Esophagus muscularis mucosa (tissue), 4 donors: ENCODE measurements around the gene SIPA1L3. TPM values are rescaled to one million over a fixed set of nuclear protein-coding genes. Genes with fewer than 3 reads are reported as not detected.

Experiments used
- DNase-seq: peaks from one replicate; pipeline ENCODE4 v3.0.0-alpha.2; 2017; ENCODE audit errors: extremely low spot score
- H3K27ac ChIP-seq, 4 donors: fragments of 200-600 bp; sonication (generic); replicated peaks in 1 of 4; 1 replicate in 3 of 4; 2 replicates in 1 of 4; pipeline ENCODE4 v1.5.1; 2016 to 2019; ENCODE audit warnings: mild to moderate bottlenecking in 1 of 4
- H3K27me3 ChIP-seq, 4 donors: fragments of 200-600 bp; sonication (generic); one replicate each; pipeline versions ENCODE4 v1.5.1 to v1.6.0; 2016 to 2019
- H3K36me3 ChIP-seq, 4 donors: fragments of 200-600 bp; sonication (generic); one replicate each; pipeline ENCODE4 v1.5.1; 2016 to 2019
- H3K4me1 ChIP-seq, 4 donors: fragments of 200-600 bp; sonication (generic); one replicate each; pipeline ENCODE4 v1.5.1; 2016 to 2019
- H3K4me3 ChIP-seq, 4 donors: fragments of 200-600 bp; sonication (generic); 1 replicate in 2 of 4; 2 replicates in 2 of 4; pipeline ENCODE4 v1.5.1; 2016 to 2019; ENCODE audit warnings: mild to moderate bottlenecking in 4 of 4, moderate library complexity in 1 of 4
- H3K9me3 ChIP-seq, 4 donors: fragments of 200-600 bp; sonication (generic); 1 replicate in 3 of 4; 2 replicates in 1 of 4; pipeline ENCODE4 v1.5.1; 2016 to 2019
- CTCF ChIP-seq, 3 experiments: fragments of 200-600 bp in 2 of 3; fragments of 450-650 bp in 1 of 3; sonication (generic) in 2 of 3; IDR thresholded peaks; one replicate each; pipeline ENCODE4 v1.5.1; 2017 to 2019; ENCODE audit warnings: antibody characterized with exemption in 3 of 3, mild to moderate bottlenecking in 2 of 3, moderate library complexity in 1 of 3
- EP300 ChIP-seq: sonication (generic); formaldehyde crosslinking; IDR thresholded peaks from one replicate; pipeline ENCODE4 v1.6.1; 2017; ENCODE audit warnings: antibody characterized with exemption
- POLR2A ChIP-seq: fragments of 450-650 bp; IDR thresholded peaks from one replicate; pipeline ENCODE4 v1.6.1; 2017; ENCODE audit warnings: antibody characterized with exemption, moderate library complexity, mild to moderate bottlenecking, low read depth
- POLR2AphosphoS5 ChIP-seq, 2 donors: sonication (generic); formaldehyde crosslinking; IDR thresholded peaks; one replicate each; pipeline ENCODE4 v1.6.1; 2017; ENCODE audit warnings: antibody characterized with exemption in 2 of 2
- WGBS: methylation state at CpG from one replicate; pipeline ENCODE4 v1.1.5; 2018; 5-methylcytosine and 5-hydroxymethylcytosine counted together
- intact Hi-C: fragments of 100-400 bp; cut with DNase I; formaldehyde crosslinking; loops from one replicate; pipeline ENCODE4 v1.15.1; 2023
- total RNA-seq, 4 donors: library from RNA; depleted of rRNA; stranded (reverse); fragments of >200 nt; gene quantifications; one replicate each; pipeline versions ENCODE4 v1.1.0 to v1.2.1, GENCODE V29; 2016

Gene SIPA1L3
- total RNA-seq, 4 donors from 2014 or later = 10.4 to 17.9 (median 13.2) TPM

DNA sequence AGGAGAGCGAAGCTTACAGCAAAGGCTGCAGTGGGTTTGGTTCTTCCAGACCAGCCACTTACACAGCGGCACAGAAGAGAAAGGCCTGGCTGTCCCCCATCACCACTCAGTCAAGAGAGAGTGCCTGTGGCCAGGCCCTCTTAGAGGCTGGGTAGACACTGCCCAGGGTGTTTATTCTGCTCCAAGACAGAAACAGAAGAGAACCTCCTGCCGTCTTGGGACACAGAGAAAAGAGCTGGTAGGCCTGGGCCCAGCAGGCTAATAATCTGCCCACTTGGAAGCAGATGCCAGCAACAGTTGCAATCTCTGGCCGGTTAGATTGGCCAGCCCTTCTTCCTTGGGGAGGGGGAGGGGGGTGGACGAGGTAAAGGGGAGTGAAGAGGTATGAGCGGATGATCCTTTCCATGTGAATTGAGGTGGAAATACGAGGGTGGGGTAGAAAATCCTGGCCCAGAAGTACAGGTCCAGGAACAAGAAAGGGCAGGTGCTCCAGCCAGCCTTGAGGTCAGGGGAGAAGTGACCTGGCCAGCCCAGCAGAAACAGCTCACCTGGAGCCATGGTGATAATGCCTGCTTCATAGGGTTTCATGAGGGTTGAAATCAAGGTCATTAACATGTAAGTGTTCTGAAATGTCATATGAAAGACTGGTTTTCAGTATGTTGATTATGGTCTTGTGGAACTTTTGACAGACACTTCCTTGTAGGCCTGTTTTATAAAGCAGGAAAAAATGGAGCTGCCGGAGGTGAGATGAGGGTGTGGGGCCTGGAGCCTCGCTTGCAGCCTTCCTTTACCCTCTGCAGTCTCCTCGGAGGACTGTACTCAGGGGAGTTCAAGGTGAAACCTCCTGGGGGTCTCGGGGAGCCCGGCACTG lies 116.9 kb downstream of the SIPA1L3 start:
- H3K27me3 ChIP-seq = no peaks in the 10 kb centered on the region
- no peak overlapping the region for H3K4me3 ChIP-seq
- intact Hi-C loops = no loop called here
- no peaks in the 10 kb centered on the region for H3K9me3 ChIP-seq
- 81% methylated on average over 11 of the region's 12 CpGs for WGBS
- H3K4me1 ChIP-seq = peaks cover 10 to 24% (median 13%) of the 10 kb centered on the region in 4 donors
- no peak overlapping the region for H3K27ac ChIP-seq
- TF ChIP-seq POLR2AphosphoS5 (IDR thresholded peaks at IDR 0.05) = no peak
- no peak for TF ChIP-seq POLR2A
- TF ChIP-seq CTCF (IDR thresholded peaks at IDR 0.05) = no peak
- TF ChIP-seq EP300 = no peak
- H3K36me3 ChIP-seq = no peaks in the 10 kb centered on the region
- no peak for DNase-seq

DNA sequence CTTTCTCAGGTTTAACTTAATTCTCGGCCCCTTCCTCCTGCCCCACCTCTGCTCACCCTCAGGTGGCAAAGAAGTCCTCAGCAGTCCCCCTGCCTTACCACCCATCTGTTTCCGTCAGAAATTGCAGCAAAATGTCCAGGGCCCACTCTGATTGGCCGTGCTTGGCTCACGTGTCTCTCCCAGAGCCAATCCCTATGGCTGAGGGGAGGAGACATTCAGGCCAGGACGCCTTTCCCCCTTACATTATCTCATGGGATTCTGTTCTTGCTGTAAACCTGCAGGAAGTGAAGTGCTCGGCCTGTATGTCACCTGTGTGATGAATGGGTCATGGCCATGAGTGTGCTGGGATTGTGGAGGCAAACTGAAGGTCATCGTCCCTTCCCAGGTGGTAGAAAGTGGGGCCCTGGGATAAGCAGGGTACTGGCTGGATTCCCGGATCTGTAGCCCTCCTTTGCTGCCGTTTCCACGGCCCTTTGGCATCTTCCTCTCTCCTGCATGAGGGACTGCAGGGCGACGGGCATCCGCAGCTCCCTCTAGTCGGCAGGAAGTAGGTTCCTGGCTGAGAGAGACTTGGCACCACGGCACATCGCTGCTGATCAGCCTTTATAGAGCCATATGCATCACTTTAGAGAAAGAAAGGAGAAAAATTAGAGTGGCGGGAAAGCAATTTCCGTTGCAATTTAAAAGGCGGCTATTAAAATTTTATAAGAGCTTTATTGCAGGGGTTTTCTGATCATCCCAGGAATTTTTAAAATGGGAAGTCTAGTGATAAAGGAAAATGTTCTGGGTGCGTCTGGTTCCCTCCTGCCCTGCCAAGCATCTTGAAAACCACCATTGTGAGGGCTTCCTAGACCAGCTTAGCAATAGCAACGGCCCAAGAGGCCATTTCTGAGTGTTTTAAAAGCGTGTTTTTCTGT lies 118.2 kb downstream of the SIPA1L3 start:
- Histone ChIP-seq H3K36me3 (peaks cover 0 to 7% (median 3%) of the 10 kb centered on the region in 4 donors), H3K9me3 (no peaks in the 10 kb centered on the region)
- TF ChIP-seq CTCF (IDR thresholded peaks at IDR 0.05) = no peak
- no peak for TF ChIP-seq POLR2AphosphoS5 (IDR thresholded peaks at IDR 0.05)
- no peak for TF ChIP-seq EP300

GRCh38 chr19:38025909-38026307 lies 118.9 kb downstream of the SIPA1L3 start:
- WGBS = 88% methylated on average over 2 of the region's 2 CpGs

More for the DNA sequence above, 118.2 kb downstream of the SIPA1L3 start:
- Histone ChIP-seq H3K27ac (no peak overlapping the region), H3K27me3 (no peaks in the 10 kb centered on the region), H3K4me3 (no peak overlapping the region), H3K4me1 (peaks cover 10 to 24% (median 13%) of the 10 kb centered on the region in 4 donors)
- WGBS = 74% methylated on average over 18 of the region's 22 CpGs
- DNase-seq = no peak
- intact Hi-C loops = no loop called here

More at GRCh38 chr19:38025909-38026307, 118.9 kb downstream of the SIPA1L3 start:
- TF ChIP-seq POLR2A (no peak), CTCF (IDR thresholded peaks at IDR 0.05) (no peak), POLR2AphosphoS5 (IDR thresholded peaks at IDR 0.05) (no peak), EP300 (no peak)
- H3K4me1 ChIP-seq = peaks cover 10 to 24% (median 13%) of the 10 kb centered on the region in 4 donors
- no peak for DNase-seq
- no peaks in the 10 kb centered on the region for H3K27me3 ChIP-seq
- no peaks in the 10 kb centered on the region for H3K9me3 ChIP-seq
- intact Hi-C loops = no loop called here
- H3K36me3 ChIP-seq = peaks cover 0 to 7% (median 3%) of the 10 kb centered on the region in 4 donors
- H3K27ac ChIP-seq = no peak overlapping the region
- no peak overlapping the region for H3K4me3 ChIP-seq
